PC-9 (cell line): Measurements from ENCODE around the gene TEX10. TPM values are rescaled to one million over a fixed set of nuclear protein-coding genes. Genes with fewer than 3 reads are reported as not detected.

ENCODE experiments used
- BruUV-seq: library from RNA; stranded (reverse); fragments of 400-500 nt; replicated peaks from 2 replicates; lab custom pipeline; 2021; lab: Mats Ljungman, UMichigan
- CTCF ChIA-PET: fragments of 300-600 bp; sonication (Branson Sonifier 250); formaldehyde crosslinking; loops from one replicate; lab custom pipeline; 2022; ENCODE audit warnings: antibody characterized with exemption; lab: Charles Lee
- POLR2A ChIA-PET: fragments of 300-600 bp; sonication (Branson Sonifier 250); formaldehyde crosslinking; loops from one replicate; lab custom pipeline; 2022; ENCODE audit warnings: antibody characterized with exemption; ENCODE audit not compliant: unreplicated experiment; lab: Charles Lee
- DNase-seq, 2 experiments: peaks; one replicate each; pipeline versions ENCODE4 v3.0.0 to v3.0.0-alpha.2; 2015 to 2022; ENCODE audit warnings: mixed read lengths in 1 of 2
- H2AFZ ChIP-seq: fragments of 200-600 bp; sonication (generic); 2 replicates; pipeline ENCODE4 v1.8.1; 2017; ENCODE audit warnings: antibody characterized with exemption
- H3F3A ChIP-seq: fragments of 200-600 bp; sonication (generic); 2 replicates; pipeline ENCODE4 v1.8.1; 2017; ENCODE audit warnings: antibody characterized with exemption, mild to moderate bottlenecking, low read depth; ENCODE audit not compliant: insufficient read depth
- H3K27ac ChIP-seq: fragments of 200-600 bp; sonication (generic); 2 replicates; pipeline ENCODE4 v1.6.1; 2016; ENCODE audit warnings: mixed run types
- H3K27me3 ChIP-seq: fragments of 200-600 bp; sonication (generic); 2 replicates; pipeline ENCODE4 v1.6.1; 2016; ENCODE audit warnings: low read depth, mixed run types; ENCODE audit not compliant: insufficient read depth
- H3K36me3 ChIP-seq: fragments of 200-600 bp; sonication (generic); 2 replicates; pipeline ENCODE4 v1.6.1; 2016; ENCODE audit warnings: low read depth, mixed run types
- H3K4me1 ChIP-seq: fragments of 200-600 bp; sonication (generic); replicated peaks from 2 replicates; pipeline ENCODE4 v1.6.1; 2016; ENCODE audit warnings: mixed run types; ENCODE audit not compliant: insufficient read depth
- H3K4me2 ChIP-seq: fragments of 200-600 bp; sonication (generic); 2 replicates; pipeline ENCODE4 v1.6.1; 2017; ENCODE audit warnings: mixed run types
- H3K4me3 ChIP-seq: fragments of 200-600 bp; sonication (generic); 2 replicates; pipeline ENCODE4 v1.6.1; 2016; ENCODE audit warnings: mixed run types
- H3K79me2 ChIP-seq: fragments of 200-600 bp; sonication (generic); 2 replicates; pipeline ENCODE4 v1.6.1; 2017; ENCODE audit warnings: low read depth, mixed run types
- H3K9me2 ChIP-seq: fragments of 200-600 bp; sonication (generic); 2 replicates; pipeline ENCODE4 v1.8.1; 2017; ENCODE audit warnings: mild to moderate bottlenecking; ENCODE audit not compliant: insufficient read depth
- H3K9me3 ChIP-seq: fragments of 200-600 bp; sonication (generic); 2 replicates; pipeline ENCODE4 v1.8.1; 2016; ENCODE audit warnings: low read depth; ENCODE audit not compliant: insufficient read depth
- H4K20me1 ChIP-seq: fragments of 200-600 bp; sonication (generic); 2 replicates; pipeline ENCODE4 v1.8.1; 2017; ENCODE audit not compliant: insufficient read depth
- CTCF ChIP-seq: fragments of 200-600 bp; sonication (generic); conservative IDR thresholded peaks from 2 replicates; pipeline ENCODE4 v1.6.1; 2017; ENCODE audit warnings: mixed run types, antibody characterized with exemption, mild to moderate bottlenecking, moderate library complexity
- EZH2 ChIP-seq: fragments of 200-600 bp; sonication (generic); IDR thresholded peaks from 2 replicates; pipeline ENCODE4 v1.8.0; 2017; ENCODE audit warnings: antibody characterized with exemption, low read depth
- intact Hi-C: fragments of 100-400 bp; cut with micrococcal nuclease; formaldehyde crosslinking; loops from one replicate; pipeline ENCODE4 v1.10.0; 2022; ENCODE audit not compliant: unreplicated experiment
- total RNA-seq: library from RNA; stranded (reverse); gene quantifications from 2 replicates; pipeline ENCODE4 v1.2.3, GENCODE V29; 2021

Gene TEX10
- total RNA-seq, 1 experiment from 2014 or later: 29.0 TPM

GRCh38 chr9:100307080-100307479 is 45.7 kb downstream of the TEX10 start:
- intact Hi-C loops: no loop called here
- no peaks in the 10 kb centered on the region for H3K27me3 ChIP-seq
- ChIA-PET POLR2A (no interaction called here), CTCF (no interaction called here)
- H3K9me3 ChIP-seq: no peaks in the 10 kb centered on the region
- no peak overlapping the region for H3K4me2 ChIP-seq
- no peak for DNase-seq
- no TSS peak for BruUV-seq
- no peak overlapping the region for H2AFZ ChIP-seq
- no peaks in the 10 kb centered on the region for H3K4me1 ChIP-seq
- peaks cover 10% of the 10 kb centered on the region; the same call in 1 of the 2 replicates for H3F3A ChIP-seq
- H3K36me3 ChIP-seq: peaks cover 38% of the 10 kb centered on the region; the same call in 1 of the 2 replicates
- H4K20me1 ChIP-seq: peaks cover 19% of the 10 kb centered on the region
- H3K79me2 ChIP-seq: peaks cover 12% of the 10 kb centered on the region
- no peak overlapping the region for H3K27ac ChIP-seq
- no peak overlapping the region for H3K4me3 ChIP-seq
- no peak for TF ChIP-seq EZH2
- no peak for TF ChIP-seq CTCF
- H3K9me2 ChIP-seq: no peaks in the 10 kb centered on the region

- no peak overlapping the region for H3K27ac ChIP-seq
- peaks cover 19% of the 10 kb centered on the region for H4K20me1 ChIP-seq
- TF ChIP-seq EZH2 (no peak), CTCF (no peak)
- ChIA-PET CTCF (no interaction called here), POLR2A (interaction anchor here (0.6 to 0.7 kb wide), 3 partner anchors 16 to 290 kb away, joined by 4 to 10 read pairs (median 6); no protein-coding TSS in a partner anchor)
- 0 out of 2 replicates have a peak, but pooled peaks cover 6% of the 10 kb centered on the region for H3K79me2 ChIP-seq
- H3K4me2 ChIP-seq: no peak overlapping the region
- H3K9me2 ChIP-seq: no peaks in the 10 kb centered on the region
- peaks cover 37% of the 10 kb centered on the region for H3K36me3 ChIP-seq
- H3K4me3 ChIP-seq: no peak overlapping the region
- BruUV-seq: no TSS peak
- no peak for DNase-seq
- intact Hi-C loops: no loop called here
- no peak overlapping the region for H2AFZ ChIP-seq
- H3K27me3 ChIP-seq: no peaks in the 10 kb centered on the region
- no peaks in the 10 kb centered on the region for H3K4me1 ChIP-seq
- H3K9me3 ChIP-seq: no peaks in the 10 kb centered on the region
- peaks cover 10% of the 10 kb centered on the region; the same call in 1 of the 2 replicates for H3F3A ChIP-seq
Observed at GRCh38 chr9:100306283-100306682, 46.5 kb downstream of the TEX10 start.

- H2AFZ ChIP-seq: no peak overlapping the region
- H3K27me3 ChIP-seq: no peaks in the 10 kb centered on the region
- CTCF ChIA-PET: interaction anchor here (0.9 kb wide), 1 partner anchor 969 kb away, joined by 5 read pairs; no protein-coding TSS in a partner anchor
- H3K36me3 ChIP-seq: peaks cover 33% of the 10 kb centered on the region
- TF ChIP-seq EZH2 (no peak), CTCF (no peak)
- no peaks in the 10 kb centered on the region for H3K9me2 ChIP-seq
- POLR2A ChIA-PET: no interaction called here
- H4K20me1 ChIP-seq: peaks cover 19% of the 10 kb centered on the region
- no peak overlapping the region for H3K27ac ChIP-seq
- 0 out of 2 replicates have a peak, but pooled peaks cover 3% of the 10 kb centered on the region for H3F3A ChIP-seq
- no peak overlapping the region for H3K4me3 ChIP-seq
- intact Hi-C loops: no loop called here
- H3K79me2 ChIP-seq: 0 out of 2 replicates have a peak, but pooled peaks cover 6% of the 10 kb centered on the region
- no peaks in the 10 kb centered on the region for H3K9me3 ChIP-seq
- H3K4me2 ChIP-seq: no peak overlapping the region
- no peak for DNase-seq
- H3K4me1 ChIP-seq: no peaks in the 10 kb centered on the region
- BruUV-seq: no TSS peak
Observed at GRCh38 chr9:100303747-100304146, 49.0 kb downstream of the TEX10 start.
